HG03103 (cell line): ENCODE measurements around the gene ACMSD.

ENCODE experiments used
- ATAC-seq: cut with Tn5 transposase; IDR thresholded peaks from one replicate; pipeline ENCODE4 v1.9.1; 2021; ENCODE audit warnings: low read depth; ENCODE audit not compliant: unreplicated experiment

ACMSD gene

GRCh38 chr2:134936691-134937090 is 98.3 kb downstream of the ACMSD start:
- no peak for ATAC-seq

GRCh38 chr2:134943540-134943939 is 105.1 kb downstream of the ACMSD start:
- peak; percentile 77 for ATAC-seq

- no peak for ATAC-seq
Measured at GRCh38 chr2:134944975-134945374, 106.6 kb downstream of the ACMSD start.

GRCh38 chr2:134946073-134946472 is 107.7 kb downstream of the ACMSD start:
- ATAC-seq = no peak

- no peak for ATAC-seq
Measured at GRCh38 chr2:134949981-134950708, 111.7 kb downstream of the ACMSD start.

GRCh38 chr2:134950886-134951285 is 112.5 kb downstream of the ACMSD start:
- ATAC-seq = no peak
